ENCODE data around the gene GSTM5.

DNA sequence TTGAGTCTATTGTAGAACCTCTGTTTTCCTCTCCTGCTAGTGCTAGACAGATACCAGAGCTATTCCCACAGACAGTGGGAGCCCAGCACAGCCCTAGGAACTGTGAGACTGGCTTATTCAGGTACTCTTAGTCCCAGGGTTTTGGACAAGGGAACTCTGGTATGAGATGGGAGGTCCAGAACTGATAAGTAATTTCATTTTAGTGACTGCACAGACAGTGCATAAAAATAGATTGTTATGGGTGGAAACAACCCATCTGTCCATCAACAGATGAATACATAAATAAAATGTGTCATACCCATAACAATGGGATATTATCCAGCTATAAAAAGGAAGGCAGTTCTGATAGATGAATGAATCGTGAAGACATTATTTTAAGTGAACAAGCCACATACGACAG lies 42.7 kb downstream of the GSTM5 start:
- TF ChIP-seq CTCF (IDR thresholded peaks at IDR 0.05) (no peak), POLR2A (IDR thresholded peaks at IDR 0.05) (no peak)

Data from right lobe of liver (tissue), 4 donors.